CD4-positive, alpha-beta T cell treated with Interleukin-21 for 1 hour (primary cell): Measurements from ENCODE around the gene CGB2.
"Not testable (repeated sequence)": the region's sequence is repeated elsewhere in the genome, so short reads cannot be mapped to it uniquely, and the experiment has no call there.

Experiments
- DNase-seq: peaks from one replicate; pipeline ENCODE4 v3.0.0-alpha.2; 2020

CGB2 gene

GRCh38 chr19:49038557-49039276 lies 7.0 kb downstream of the CGB2 start:
- not testable (repeated sequence) for DNase-seq

GRCh38 chr19:49039736-49040135 lies 8.0 kb downstream of the CGB2 start:
- DNase-seq = not testable (repeated sequence)

- DNase-seq = no peak
Observed at GRCh38 chr19:49042177-49042576, 10.5 kb downstream of the CGB2 start.

GRCh38 chr19:49042666-49043065 lies 11.0 kb downstream of the CGB2 start:
- DNase-seq = not testable (repeated sequence)

GRCh38 chr19:49043548-49043947 lies 11.9 kb downstream of the CGB2 start, which contains the start of gene CGB5:
TSS of gene CGB5 (plus strand) at chr19:49043848. CDS start at chr19:49044210, 362 bp downstream.
- not testable (repeated sequence) for DNase-seq

- not testable (repeated sequence) for DNase-seq
Observed at GRCh38 chr19:49049011-49049410, 17.3 kb downstream of the CGB2 start, which contains the start of gene CGB8. TSS of gene CGB8 (minus strand) at chr19:49049111. CDS start at chr19:49048739, 372 bp downstream.

- not testable (repeated sequence) for DNase-seq
Observed at GRCh38 chr19:49049834-49050233, 18.1 kb downstream of the CGB2 start.

- not testable (repeated sequence) for DNase-seq
Observed at GRCh38 chr19:49050376-49051033, 18.8 kb downstream of the CGB2 start.

GRCh38 chr19:49056101-49056901 lies 24.6 kb downstream of the CGB2 start:
- peak; percentile 44 for DNase-seq

- not testable (repeated sequence) for DNase-seq
Observed at GRCh38 chr19:49056902-49057596, 25.4 kb downstream of the CGB2 start.

GRCh38 chr19:49057636-49058234 lies 26.0 kb downstream of the CGB2 start, which contains the start of gene CGB7:
TSS of gene CGB7 (minus strand) at chr19:49057749. CDS start at chr19:49055375, 2,374 bp downstream.
- peak; percentile 41 for DNase-seq

- no peak for DNase-seq
Observed at GRCh38 chr19:49058562-49058961, 26.9 kb downstream of the CGB2 start.

GRCh38 chr19:49059053-49059452 lies 27.4 kb downstream of the CGB2 start:
- DNase-seq = no peak

GRCh38 chr19:49061000-49061399 lies 29.3 kb downstream of the CGB2 start:
- no peak for DNase-seq

GRCh38 chr19:49061445-49061844 lies 29.8 kb downstream of the CGB2 start:
- no peak for DNase-seq

GRCh38 chr19:49064029-49064629 lies 32.4 kb downstream of the CGB2 start:
- DNase-seq = no peak

- DNase-seq = no peak
Observed at GRCh38 chr19:49064768-49065611, 33.3 kb downstream of the CGB2 start, which contains the start of gene NTF4. TSS of gene NTF4 (minus strand) at chr19:49064818. CDS start at chr19:49061997, 2,821 bp downstream.

GRCh38 chr19:49065905-49066512 lies 34.3 kb downstream of the CGB2 start:
- DNase-seq = no peak

- DNase-seq = no peak
Observed at GRCh38 chr19:49067554-49067953, 35.9 kb downstream of the CGB2 start.

GRCh38 chr19:49069026-49069425 lies 37.3 kb downstream of the CGB2 start:
- no peak for DNase-seq
